PFSK-1 (cell line): ENCODE measurements around the gene SARDH.

Experiments
- FOXP2 ChIP-seq: optimal IDR thresholded peaks from 2 replicates; pipeline ENCODE3; 2011; ENCODE audit warnings: borderline replicate concordance, control low read depth, inconsistent platforms; ENCODE audit not compliant: insufficient read depth; ENCODE audit errors: extremely low read length, extremely low read depth
- POLR2AphosphoS5 ChIP-seq: IDR thresholded peaks from 2 replicates; pipeline ENCODE4 v1.6.1; 2012; ENCODE audit warnings: low read depth, mild to moderate bottlenecking, control low read depth, low read length, moderate library complexity
- REST ChIP-seq, 2 experiments: IDR thresholded peaks; 2 replicates each; pipeline versions ENCODE4 v1.6.1 to v1.8.0; 2011 to 2012; ENCODE audit warnings: low read depth in 2 of 2, low read length in 2 of 2, control low read depth in 1 of 2, inconsistent platforms in 1 of 2, mild to moderate bottlenecking in 1 of 2, moderate library complexity in 1 of 2; ENCODE audit not compliant: insufficient read depth in 1 of 2
- SIN3A ChIP-seq: IDR thresholded peaks from 2 replicates; pipeline ENCODE4 v1.6.1; 2012; ENCODE audit warnings: mild to moderate bottlenecking, low read length, moderate library complexity, borderline replicate concordance; ENCODE audit not compliant: insufficient read depth
- TAF1 ChIP-seq: IDR thresholded peaks from 2 replicates; pipeline ENCODE4 v1.6.1; 2012; ENCODE audit warnings: low read length, control low read depth, borderline replicate concordance; ENCODE audit not compliant: insufficient read depth

Gene SARDH

GRCh38 chr9:133771486-133772482 is 33.6 kb upstream of the SARDH start:
- no peak for TF ChIP-seq POLR2AphosphoS5
- no peak for TF ChIP-seq REST (IDR thresholded peaks at IDR 0.05; ENCODE audit: insufficient read depth in 1 of 2, low read depth in 2 of 2, low read length in 2 of 2)
- TF ChIP-seq TAF1: no peak
- TF ChIP-seq FOXP2: no peak
- TF ChIP-seq SIN3A: no peak

DNA sequence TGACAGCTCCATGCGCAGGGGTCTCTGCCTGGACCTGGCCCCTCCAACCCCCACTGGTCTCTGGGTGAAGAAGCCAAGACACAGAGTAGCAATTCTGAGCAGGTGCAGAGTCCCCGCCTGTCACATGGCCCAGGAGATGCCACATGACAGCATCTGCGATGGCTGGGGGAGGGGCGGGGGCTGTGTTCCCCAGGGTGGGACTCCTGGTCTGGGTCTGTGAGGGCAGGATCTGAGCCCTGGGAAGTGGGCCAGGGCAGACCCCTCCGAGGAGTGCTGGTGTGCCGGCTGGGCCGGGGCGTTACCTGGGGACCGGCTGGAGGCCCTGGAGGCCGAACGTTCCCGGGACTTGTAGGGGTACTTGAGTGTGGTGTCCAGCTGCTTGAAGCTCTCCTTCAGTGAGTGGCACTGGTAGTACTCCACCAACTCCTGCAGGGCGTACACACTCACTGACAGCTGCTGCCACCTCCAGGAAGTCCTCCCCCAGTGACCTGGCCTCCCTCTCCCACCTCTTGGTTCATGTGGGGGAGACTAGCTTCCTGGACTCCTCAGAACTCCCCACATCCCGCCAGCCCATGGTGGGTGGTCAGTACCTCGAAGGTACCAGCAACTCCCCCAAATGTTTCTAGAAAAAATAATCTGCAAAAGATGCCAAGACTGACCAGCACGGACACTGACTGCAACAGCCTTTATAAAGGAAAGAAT is 32.1 kb upstream of the SARDH start:
- TF ChIP-seq TAF1: no peak
- no peak for TF ChIP-seq POLR2AphosphoS5
- no peak for TF ChIP-seq SIN3A

DNA sequence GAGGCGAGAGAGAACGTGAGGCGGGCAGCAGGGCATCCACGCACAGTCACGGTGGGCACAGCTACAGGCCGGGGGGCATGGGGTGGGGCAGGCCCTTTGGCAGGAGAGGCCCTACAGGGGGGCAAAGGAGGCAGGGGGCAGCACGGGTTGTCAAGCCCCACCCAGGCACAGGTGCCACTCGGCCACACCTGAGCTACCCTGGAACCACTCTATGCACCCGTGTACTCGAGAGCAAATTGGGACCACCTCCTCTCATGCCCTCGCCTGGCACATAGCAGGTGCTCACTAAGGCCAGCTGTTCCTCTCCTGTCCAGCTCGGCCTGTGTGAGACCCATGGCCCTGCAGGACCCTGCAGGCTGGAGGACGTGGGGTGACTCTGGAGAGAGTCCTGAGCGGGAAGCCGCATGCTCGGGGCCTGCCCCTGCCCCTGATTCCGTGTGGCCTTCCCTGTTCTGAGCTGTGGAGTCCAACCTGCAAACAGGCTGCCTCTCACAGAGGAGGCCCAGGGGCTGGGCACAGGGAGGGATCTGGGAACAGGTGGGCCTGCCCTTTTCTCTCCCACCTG is 31.4 kb upstream of the SARDH start:
- no peak for TF ChIP-seq TAF1
- no peak for TF ChIP-seq POLR2AphosphoS5
- TF ChIP-seq REST (IDR thresholded peaks at IDR 0.05; ENCODE audit: insufficient read depth in 1 of 2, low read depth in 2 of 2, low read length in 2 of 2): no peak
- TF ChIP-seq FOXP2: no peak
- no peak for TF ChIP-seq SIN3A

GRCh38 chr9:133768859-133769510 is 30.8 kb upstream of the SARDH start:
- TF ChIP-seq REST (IDR thresholded peaks at IDR 0.05; ENCODE audit: insufficient read depth in 1 of 2, low read depth in 2 of 2, low read length in 2 of 2) (no peak), POLR2AphosphoS5 (no peak), SIN3A (no peak), FOXP2 (no peak), TAF1 (no peak)

- TF ChIP-seq SIN3A (no peak), FOXP2 (no peak), POLR2AphosphoS5 (no peak), REST (IDR thresholded peaks at IDR 0.05; ENCODE audit: insufficient read depth in 1 of 2, low read depth in 2 of 2, low read length in 2 of 2) (no peak), TAF1 (no peak)
Measured at GRCh38 chr9:133768371-133768858, 30.3 kb upstream of the SARDH start.
